SK-N-SH (cell line): ENCODE measurements around the gene DMGDH.

ENCODE experiments used
- POLR2AphosphoS5 ChIP-seq: IDR thresholded peaks from 2 replicates; pipeline ENCODE4 v1.6.1; 2012; ENCODE audit warnings: low read depth, low read length
- RXRA ChIP-seq: IDR thresholded peaks from 2 replicates; pipeline ENCODE4 v1.4.0; 2012; ENCODE audit warnings: low read depth, mild to moderate bottlenecking, borderline replicate concordance
- TF ChIP-seq, protein P1 (sequence below): fragments of 200-600 bp; sonication (generic); IDR thresholded peaks from 2 replicates; pipeline ENCODE4 v1.6.1; 2017; ENCODE audit warnings: antibody characterized with exemption, mild to moderate bottlenecking, moderate library complexity
- TF ChIP-seq, protein P2 (sequence below): IDR thresholded peaks from 2 replicates; pipeline ENCODE4 v1.4.0; 2012; ENCODE audit warnings: low read depth

DNA sequence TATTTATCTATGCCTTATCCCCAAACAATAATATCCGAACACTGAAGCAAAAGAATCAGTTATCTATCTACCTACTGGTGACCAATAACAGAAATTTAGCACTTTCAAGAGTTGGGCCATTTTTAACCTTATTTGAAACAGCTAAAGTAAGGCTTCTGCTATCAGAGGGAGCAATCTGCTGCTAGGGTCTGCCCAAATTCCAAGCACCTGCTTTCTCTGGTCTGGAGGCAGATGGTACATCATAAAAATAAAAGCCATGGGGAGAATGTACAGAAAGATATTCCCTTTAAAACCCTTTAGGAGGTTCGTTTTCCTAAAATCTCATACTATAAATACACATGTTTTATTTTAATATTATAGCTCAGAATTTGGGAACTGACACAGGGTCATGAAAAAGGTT, 46.7 kb downstream of the DMGDH start:
- TF ChIP-seq POLR2AphosphoS5 (no peak), RXRA (no peak)
- TF ChIP-seq, protein P1, sequence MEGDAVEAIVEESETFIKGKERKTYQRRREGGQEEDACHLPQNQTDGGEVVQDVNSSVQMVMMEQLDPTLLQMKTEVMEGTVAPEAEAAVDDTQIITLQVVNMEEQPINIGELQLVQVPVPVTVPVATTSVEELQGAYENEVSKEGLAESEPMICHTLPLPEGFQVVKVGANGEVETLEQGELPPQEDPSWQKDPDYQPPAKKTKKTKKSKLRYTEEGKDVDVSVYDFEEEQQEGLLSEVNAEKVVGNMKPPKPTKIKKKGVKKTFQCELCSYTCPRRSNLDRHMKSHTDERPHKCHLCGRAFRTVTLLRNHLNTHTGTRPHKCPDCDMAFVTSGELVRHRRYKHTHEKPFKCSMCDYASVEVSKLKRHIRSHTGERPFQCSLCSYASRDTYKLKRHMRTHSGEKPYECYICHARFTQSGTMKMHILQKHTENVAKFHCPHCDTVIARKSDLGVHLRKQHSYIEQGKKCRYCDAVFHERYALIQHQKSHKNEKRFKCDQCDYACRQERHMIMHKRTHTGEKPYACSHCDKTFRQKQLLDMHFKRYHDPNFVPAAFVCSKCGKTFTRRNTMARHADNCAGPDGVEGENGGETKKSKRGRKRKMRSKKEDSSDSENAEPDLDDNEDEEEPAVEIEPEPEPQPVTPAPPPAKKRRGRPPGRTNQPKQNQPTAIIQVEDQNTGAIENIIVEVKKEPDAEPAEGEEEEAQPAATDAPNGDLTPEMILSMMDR: no peak
- TF ChIP-seq, protein P2, sequence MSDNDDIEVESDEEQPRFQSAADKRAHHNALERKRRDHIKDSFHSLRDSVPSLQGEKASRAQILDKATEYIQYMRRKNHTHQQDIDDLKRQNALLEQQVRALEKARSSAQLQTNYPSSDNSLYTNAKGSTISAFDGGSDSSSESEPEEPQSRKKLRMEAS: no peak
